GM21576 (cell line): ENCODE results near the gene SLCO2B1.

ENCODE experiments used
- ATAC-seq: cut with Tn5 transposase; IDR thresholded peaks from one replicate; pipeline ENCODE4 v1.9.1; 2021; ENCODE audit warnings: mild to moderate bottlenecking, moderate library complexity; ENCODE audit not compliant: unreplicated experiment

Gene SLCO2B1

DNA sequence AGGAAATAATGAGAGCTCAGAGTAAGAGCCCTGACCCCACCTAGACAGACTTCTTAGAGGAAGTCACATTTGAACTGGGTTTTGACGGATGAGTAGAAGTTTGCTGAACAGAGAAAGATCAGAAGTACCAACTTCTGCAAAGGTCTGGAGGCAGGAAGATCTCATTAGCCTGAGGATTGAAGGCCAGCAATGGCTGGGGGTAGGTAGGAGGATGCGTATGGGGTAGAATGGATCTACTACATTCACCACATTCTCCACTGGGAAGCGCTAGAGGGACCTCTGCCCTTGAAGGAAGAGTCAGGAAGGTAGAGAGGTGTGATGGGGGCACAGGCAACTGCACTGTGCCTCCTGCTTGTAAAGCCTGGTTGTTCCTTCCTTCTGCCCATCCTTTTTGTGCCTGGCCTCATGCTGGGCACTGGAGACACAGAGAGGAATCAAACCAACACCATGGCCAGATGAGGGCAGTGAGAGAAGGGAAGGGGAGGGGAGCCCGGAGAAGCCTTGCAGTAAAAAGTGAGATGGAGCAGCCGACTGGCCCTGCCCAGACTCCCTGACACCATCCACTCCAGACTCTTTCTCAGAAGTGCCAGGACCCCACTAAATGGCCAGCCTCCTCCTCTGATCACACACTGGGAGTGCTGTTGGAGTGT lies 94.6 kb downstream of the SLCO2B1 start:
- ATAC-seq = no peak

DNA sequence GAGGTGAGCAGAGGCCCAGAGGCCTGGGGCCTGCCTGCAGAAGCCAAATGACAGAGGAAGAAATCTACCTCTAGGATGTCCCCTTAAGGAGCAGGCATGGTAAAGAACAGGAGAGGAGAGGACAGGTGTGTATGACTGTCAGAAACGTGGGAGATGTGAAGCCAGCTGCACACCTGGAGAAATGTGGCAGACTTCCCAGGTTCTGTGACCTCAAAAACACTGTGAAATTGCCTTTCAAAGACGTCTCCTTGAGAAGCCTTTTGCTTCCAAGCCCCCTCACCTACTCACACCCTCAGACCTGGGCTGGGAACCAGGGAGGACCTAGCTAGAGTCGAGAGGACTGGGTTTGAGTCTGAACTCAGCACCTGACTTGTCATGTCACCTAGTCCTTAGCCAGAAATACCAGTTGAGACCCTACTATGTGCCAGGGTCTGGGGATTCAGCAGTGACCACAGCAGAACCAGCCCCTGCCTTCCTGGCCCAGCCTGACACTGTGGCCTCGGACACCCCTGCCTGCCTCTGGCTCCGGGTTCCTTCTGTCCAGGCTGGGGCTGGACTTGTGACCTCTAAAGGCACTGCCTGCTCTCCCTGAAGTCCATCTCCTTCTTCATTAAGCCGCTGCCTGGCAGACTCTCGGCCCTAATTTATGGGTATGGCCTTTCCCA lies 95.2 kb downstream of the SLCO2B1 start:
- no peak for ATAC-seq

DNA sequence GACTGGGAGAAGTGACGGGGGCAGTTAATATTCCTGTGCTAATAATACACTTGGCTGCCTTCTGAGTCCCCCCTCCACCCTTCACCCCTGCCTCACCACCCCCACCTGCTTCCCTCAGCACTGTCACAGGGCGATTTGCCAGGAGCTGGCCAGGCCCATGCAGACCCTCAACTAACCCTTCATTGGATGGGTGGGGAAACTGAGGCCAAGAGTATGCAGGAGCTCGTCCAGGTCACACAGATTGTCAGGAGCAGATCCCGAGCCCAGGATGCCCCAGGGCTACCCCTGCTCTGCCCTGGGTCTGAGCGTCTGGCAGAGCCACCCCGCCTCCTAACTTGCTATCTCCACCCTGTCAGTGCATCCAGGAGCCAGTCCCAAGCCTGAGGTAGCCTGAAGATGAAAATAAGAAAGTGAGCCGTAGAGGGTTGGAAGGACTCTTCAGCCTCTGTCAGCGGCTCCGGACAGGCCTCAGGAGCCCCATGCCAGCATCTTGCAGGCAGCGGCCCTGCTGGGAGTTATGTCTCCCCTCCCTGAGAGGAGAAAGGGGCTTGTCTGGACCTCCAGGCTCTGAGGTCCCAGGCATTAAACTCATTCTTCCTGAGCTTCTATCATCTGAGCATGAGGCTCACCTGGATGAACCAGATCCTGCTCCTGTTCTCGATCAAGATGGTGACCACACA lies 95.9 kb downstream of the SLCO2B1 start:
- no peak for ATAC-seq

DNA sequence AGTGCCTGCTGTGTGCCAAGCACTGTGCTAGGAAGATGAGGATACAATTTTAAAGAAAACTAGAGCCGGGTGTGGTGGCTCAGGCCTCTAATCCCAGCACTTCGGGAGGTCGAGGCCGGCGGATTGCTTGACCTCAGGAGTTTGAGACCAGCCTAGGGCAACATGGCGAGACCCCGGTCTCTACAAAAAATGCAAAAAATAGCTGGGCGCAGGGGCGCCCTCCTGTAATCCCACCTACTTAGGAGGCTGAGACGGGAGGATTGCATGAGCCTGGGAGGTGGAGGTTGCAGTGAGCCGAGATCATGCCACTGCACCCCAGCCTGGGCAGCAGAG lies 98.0 kb downstream of the SLCO2B1 start:
- no peak for ATAC-seq

DNA sequence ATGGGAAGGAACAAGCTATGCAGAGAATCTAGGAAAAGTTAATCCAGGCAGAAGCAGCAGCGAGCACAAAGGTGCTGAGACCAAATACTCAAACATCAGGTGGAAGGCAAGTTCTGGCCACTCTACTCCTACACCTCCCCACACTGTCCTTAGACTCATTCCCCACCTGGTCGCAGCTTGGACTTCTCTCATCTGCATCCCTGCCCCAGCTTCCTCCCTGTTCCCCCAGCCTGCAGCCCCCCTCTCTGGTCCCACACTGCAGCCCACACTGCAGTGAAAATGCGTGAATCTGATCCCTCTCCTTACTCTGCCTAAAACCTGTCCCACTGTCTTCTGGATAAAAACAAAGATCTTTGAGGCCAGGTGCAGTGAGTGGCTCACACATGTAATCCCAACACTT lies 98.8 kb downstream of the SLCO2B1 start:
- no peak for ATAC-seq

DNA sequence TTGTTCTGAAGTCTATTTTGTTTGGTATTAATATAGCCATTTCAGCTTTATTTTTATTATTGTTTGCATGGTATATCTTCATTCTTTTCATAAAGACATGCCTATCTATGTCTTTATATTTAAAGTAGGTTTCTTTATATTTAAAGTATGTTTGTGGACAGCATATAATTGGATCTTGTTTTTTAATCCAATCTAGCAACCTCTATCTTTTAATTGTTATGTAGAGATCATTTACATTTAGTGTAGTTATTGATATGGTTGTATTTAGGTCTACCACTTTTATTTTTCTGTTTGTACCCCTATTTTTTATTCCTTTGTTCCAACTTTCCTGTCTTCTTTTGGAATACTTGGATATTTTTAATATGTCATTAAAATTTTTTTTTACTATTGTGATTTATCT lies 103.4 kb downstream of the SLCO2B1 start:
- ATAC-seq = no peak
